ENCODE measurements around the gene FPGS. TPM values are rescaled to one million over a fixed set of nuclear protein-coding genes. Genes with fewer than 3 reads are reported as not detected.
A peak's percentile ranks its signal among the peaks of the same experiment; 100 is the strongest.

Gene FPGS
- total RNA-seq, 2 donors from 2014 or later, result 96.0 to 150 TPM

DNA sequence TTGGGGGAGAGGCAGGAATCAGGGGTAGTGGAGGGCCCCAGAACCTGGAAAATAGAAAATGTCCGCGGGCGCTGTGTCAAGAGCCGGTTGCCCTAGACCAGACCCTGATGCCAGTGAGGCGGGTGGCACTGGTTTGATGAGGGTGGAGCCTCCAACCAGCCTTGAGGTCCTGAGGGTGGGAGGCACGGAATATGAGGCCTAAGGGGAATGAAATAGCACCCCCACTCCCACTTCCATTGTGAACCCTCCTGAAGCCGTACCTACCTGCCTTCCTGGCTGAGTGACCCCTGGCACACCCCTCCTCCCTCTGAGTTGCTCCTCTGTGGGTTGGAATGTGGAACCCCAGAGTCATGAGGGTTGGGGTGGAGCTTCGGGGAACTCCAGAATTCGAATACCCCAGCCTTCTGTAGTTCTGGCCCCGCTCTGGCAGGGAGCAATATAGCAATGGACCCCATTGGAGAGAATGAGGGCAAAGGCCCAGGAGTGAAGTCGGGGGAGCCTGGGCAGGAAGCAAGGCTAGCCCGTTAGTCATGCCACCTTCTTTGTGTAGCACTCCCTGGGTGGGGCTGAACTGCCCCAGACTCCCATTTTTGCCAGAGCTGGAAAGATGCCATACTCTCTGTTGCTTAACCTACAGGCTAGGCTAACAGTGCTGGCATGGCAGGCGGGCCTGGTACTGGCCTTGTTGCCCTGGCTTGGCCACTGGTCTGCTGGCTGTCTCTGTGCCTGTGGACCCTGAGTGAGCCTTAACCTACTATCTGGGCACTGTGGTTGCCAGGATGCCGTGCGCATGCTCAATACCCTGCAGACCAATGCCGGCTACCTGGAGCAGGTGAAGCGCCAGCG, 1.0 kb downstream of the FPGS start:
- peaks cover 6 to 14% of the 10 kb centered on the region in 2 donors for H3K4me1 Mint-ChIP-seq (ENCODE audit: low read depth in 2 of 2)
- ATAC-seq, result no peak
- H3K9me3 Mint-ChIP-seq, result no peaks in the 10 kb centered on the region
- H3K27me3 Mint-ChIP-seq, result no peaks in the 10 kb centered on the region
- H3K4me3 Mint-ChIP-seq, result peak overlapping the region; percentile 95
- H3K36me3 Mint-ChIP-seq, result no peaks in the 10 kb centered on the region
- DNase-seq (ENCODE audit: low spot score), result peak; percentile 60
- peak overlapping the region; percentile 93 to 97 for H3K27ac Mint-ChIP-seq

DNA sequence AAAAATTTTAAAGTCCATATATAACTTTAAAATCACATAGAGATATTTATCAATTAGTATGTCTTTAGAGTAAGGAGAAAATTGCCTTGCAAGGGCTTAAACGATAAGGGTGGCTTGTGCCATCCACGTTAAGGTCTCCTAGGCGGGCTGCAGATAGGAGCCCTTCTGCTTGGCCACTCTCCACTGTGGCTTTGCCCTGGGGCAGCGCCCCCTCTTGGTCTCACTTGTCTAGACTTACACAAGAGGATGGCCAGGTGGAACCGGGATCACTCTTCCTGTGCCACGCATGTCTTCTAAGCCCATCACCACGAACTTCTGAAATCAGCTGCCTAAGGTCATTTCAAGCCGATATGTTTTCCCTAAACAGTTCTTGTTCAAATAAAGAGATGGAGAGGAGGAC, 2.9 kb downstream of the FPGS start:
- Mint-ChIP-seq H3K4me1 (ENCODE audit: low read depth in 2 of 2) (peaks cover 6 to 14% of the 10 kb centered on the region in 2 donors), H3K27me3 (no peaks in the 10 kb centered on the region), H3K27ac (no peak overlapping the region)

DNA sequence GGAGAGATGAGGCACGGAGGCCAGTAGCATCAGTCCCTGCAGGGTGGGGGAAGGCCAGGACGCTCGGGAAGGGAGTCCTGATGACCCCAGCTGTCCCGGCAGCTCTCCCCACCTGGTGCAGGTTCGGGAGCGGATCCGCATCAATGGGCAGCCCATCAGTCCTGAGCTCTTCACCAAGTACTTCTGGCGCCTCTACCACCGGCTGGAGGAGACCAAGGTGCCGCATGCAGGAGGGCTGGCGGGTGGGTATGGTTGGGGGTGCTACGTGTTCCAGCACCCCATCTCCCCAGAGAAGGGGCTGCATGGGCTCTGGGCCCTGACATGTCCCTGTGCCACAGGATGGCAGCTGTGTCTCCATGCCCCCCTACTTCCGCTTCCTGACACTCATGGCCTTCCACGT, 4.2 kb downstream of the FPGS start:
- H3K36me3 Mint-ChIP-seq, result no peaks in the 10 kb centered on the region
- no peaks in the 10 kb centered on the region for H3K27me3 Mint-ChIP-seq
- no peak overlapping the region for H3K4me3 Mint-ChIP-seq
- H3K4me1 Mint-ChIP-seq (ENCODE audit: low read depth in 2 of 2), result peaks cover 6 to 11% of the 10 kb centered on the region in 2 donors
- no peak overlapping the region for H3K27ac Mint-ChIP-seq
- ATAC-seq, result no peak
- DNase-seq (ENCODE audit: low spot score), result peak; percentile 49
- H3K9me3 Mint-ChIP-seq, result no peaks in the 10 kb centered on the region

More for the DNA sequence above, 2.9 kb downstream of the FPGS start:
- DNase-seq (ENCODE audit: low spot score) (peak; percentile 56), ATAC-seq (no peak)
- H3K36me3 Mint-ChIP-seq, result no peaks in the 10 kb centered on the region
- H3K4me3 Mint-ChIP-seq, result no peak overlapping the region
- no peaks in the 10 kb centered on the region for H3K9me3 Mint-ChIP-seq

DNA sequence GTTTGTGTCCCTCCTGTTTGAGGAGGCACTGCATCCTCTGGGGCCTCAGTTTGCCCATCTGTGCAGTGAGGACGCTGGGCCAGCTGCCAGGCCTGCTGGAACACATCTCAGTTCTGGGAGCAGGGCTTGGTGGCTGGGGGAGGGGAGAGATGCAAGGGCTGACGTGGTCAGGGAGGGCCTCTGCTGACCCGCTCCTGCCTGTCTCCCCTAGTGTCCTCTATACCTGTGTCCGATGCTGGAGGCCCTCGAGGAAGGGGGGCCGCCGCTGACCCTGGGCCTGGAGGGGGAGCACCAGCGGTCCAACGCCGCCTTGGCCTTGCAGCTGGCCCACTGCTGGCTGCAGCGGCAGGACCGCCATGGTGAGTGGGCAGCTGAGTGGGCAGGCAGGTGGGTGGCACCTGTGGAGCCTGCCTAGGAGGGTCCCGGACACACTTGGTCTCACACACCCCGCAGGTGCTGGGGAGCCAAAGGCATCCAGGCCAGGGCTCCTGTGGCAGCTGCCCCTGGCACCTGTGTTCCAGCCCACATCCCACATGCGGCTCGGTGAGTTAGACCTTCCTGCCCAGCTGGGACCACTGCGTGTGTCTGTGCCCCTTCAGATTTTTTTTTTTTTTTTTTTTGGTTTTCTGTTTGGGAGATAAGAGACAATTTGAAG, 5.8 kb downstream of the FPGS start:
- no peak overlapping the region for H3K27ac Mint-ChIP-seq
- peaks cover 1 to 8% of the 10 kb centered on the region in 2 donors for H3K4me1 Mint-ChIP-seq (ENCODE audit: low read depth in 2 of 2)
- ATAC-seq (peak in 1 of 2 donors; percentile 4), DNase-seq (ENCODE audit: low spot score) (peak; percentile 54)
- H3K4me3 Mint-ChIP-seq, result no peak overlapping the region
- no peaks in the 10 kb centered on the region for H3K27me3 Mint-ChIP-seq
- no peaks in the 10 kb centered on the region for H3K9me3 Mint-ChIP-seq
- H3K36me3 Mint-ChIP-seq, result no peaks in the 10 kb centered on the region

DNA sequence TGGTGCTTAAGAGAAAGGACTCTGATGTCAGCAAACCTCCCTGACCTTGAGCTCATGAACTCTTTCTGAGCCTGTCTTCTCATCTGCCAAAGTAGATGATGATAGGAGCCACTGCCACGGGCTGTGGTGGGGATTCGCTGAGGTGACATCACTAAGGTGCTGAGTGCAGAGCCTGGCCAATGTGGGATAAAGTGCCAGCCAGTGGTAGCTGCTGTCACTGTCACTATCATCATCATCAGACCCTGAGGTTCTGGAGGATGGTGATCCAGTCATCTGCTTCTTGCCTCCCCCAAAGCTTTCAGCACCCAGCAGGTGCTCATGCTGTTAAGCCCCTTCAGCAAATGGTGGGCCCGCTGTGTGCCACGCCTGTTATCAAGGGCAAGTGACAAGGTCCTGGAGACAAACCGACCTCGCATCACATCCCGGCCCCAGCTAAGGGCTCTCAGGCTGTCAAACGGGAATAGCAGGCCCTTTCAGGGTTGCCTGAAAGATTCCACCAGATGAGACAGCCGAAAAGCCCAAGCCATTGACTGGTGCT, 6.4 kb downstream of the FPGS start:
- H3K27ac Mint-ChIP-seq, result no peak overlapping the region

DNA sequence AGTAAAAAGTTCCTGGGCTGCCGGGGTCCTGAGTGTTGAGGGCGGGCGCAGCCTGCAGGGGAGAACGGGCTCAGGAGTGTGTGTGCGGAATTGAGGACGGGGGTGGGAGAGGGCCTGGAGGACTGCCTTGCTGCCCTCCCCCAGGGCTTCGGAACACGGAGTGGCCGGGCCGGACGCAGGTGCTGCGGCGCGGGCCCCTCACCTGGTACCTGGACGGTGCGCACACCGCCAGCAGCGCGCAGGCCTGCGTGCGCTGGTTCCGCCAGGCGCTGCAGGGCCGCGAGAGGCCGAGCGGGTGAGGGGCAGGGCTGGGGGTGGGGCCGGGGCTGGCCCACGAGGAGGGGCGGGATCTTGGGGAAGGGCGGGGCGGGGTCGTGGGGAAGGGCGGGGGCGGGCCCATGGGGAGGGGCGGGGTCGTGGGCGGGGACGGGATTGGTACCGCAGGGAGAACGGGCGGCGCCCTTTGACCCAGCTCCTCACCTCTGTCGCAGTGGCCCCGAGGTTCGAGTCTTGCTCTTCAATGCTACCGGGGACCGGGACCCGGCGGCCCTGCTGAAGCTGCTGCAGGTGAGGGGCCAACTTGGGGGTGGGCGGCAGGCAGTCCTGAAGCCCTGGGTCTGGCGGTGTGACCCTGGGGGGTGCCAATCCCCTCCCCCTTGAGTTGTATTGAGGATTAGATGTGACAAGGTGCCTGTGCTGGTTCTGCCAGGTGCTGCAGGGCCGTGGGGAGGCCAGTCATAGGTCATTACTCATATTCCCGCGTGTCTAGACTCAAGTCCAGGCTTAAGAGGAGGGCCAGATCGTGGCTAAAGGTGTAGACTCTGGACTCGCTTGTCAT, 7.1 kb downstream of the FPGS start:
- no peaks in the 10 kb centered on the region for H3K27me3 Mint-ChIP-seq
- H3K27ac Mint-ChIP-seq, result no peak overlapping the region
- ATAC-seq (no peak), DNase-seq (ENCODE audit: low spot score) (peak; percentile 51)
- no peaks in the 10 kb centered on the region for H3K9me3 Mint-ChIP-seq
- H3K4me3 Mint-ChIP-seq, result no peak overlapping the region
- peaks cover 0 to 5% of the 10 kb centered on the region in 2 donors for H3K4me1 Mint-ChIP-seq (ENCODE audit: low read depth in 2 of 2)
- H3K36me3 Mint-ChIP-seq, result no peaks in the 10 kb centered on the region

More for the DNA sequence above, 6.4 kb downstream of the FPGS start:
- Mint-ChIP-seq H3K4me1 (ENCODE audit: low read depth in 2 of 2) (peaks cover 0 to 8% of the 10 kb centered on the region in 2 donors), H3K9me3 (no peaks in the 10 kb centered on the region), H3K4me3 (no peak overlapping the region), H3K36me3 (no peaks in the 10 kb centered on the region), H3K27me3 (no peaks in the 10 kb centered on the region)
- ATAC-seq (no peak), DNase-seq (ENCODE audit: low spot score) (no peak)

DNA sequence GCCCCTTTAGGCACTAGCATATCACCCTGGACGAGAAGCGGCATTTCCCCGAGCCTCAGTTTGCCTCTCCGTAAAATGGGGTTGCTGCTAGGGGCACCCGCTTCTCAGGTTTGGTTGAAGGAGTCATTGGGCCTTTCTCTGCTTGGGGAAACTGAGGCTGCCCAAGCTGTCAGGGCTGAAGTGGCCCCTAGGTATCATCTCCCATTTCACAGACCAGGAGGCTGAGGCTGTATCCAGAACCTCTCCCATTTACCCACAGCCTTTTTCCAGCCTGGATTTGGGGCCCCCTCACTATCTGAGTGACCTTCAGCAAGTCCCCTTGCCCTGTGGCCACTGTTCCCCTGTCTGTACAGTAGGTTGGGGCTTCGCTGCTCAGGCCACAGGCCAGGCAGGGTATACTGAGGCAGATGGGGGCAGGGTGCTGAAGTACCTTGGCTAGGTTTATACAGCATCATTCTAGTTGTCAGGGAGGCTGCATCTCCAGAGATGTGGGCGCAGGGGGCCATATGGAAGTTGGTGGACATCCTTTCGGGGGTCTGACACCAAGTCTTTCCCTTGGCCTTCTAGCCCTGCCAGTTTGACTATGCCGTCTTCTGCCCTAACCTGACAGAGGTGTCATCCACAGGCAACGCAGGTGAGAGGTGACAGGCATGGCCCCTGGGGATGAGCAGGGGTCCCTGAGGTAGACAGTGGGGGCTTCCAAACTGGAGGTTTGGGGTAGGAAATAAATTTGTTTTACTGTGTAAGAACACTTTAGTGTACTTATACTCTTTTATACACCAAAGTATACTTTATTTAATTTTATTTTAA, 7.9 kb downstream of the FPGS start:
- Mint-ChIP-seq H3K36me3 (no peaks in the 10 kb centered on the region), H3K27ac (no peak overlapping the region)
- no peak for ATAC-seq

DNA sequence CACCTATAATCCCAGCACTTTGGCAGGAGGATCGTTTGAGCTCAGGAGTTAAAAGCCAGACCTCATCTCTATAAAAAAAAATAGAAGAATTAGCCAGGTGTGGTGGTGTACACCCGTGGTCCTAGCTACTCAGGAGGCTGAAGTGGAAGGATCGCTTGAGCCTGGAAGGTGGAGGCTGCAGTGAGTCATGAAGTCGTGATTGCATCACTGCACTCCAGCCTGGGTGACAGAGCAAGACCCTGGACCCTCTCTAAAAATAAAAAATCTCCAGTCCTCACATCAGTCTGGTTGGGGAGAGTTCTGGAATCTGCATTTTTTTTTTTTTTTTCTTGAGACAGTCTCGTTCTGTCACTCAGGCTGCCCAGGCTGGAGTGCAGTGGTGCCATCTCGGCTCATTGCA, 9.3 kb downstream of the FPGS start:
- Mint-ChIP-seq H3K4me3 (no peak overlapping the region), H3K27me3 (no peaks in the 10 kb centered on the region), H3K27ac (no peak overlapping the region), H3K36me3 (no peaks in the 10 kb centered on the region), H3K4me1 (ENCODE audit: low read depth in 2 of 2) (peaks cover 0 to 2% of the 10 kb centered on the region in 2 donors), H3K9me3 (no peaks in the 10 kb centered on the region)
- DNase-seq (ENCODE audit: low spot score) (no peak), ATAC-seq (no peak)

More for the DNA sequence above, 7.9 kb downstream of the FPGS start:
- H3K4me3 Mint-ChIP-seq, result no peak overlapping the region
- peak; percentile 42 for DNase-seq (ENCODE audit: low spot score)
- no peaks in the 10 kb centered on the region for H3K27me3 Mint-ChIP-seq
- H3K9me3 Mint-ChIP-seq, result no peaks in the 10 kb centered on the region
- H3K4me1 Mint-ChIP-seq (ENCODE audit: low read depth in 2 of 2), result peaks cover 0 to 5% of the 10 kb centered on the region in 2 donors

DNA sequence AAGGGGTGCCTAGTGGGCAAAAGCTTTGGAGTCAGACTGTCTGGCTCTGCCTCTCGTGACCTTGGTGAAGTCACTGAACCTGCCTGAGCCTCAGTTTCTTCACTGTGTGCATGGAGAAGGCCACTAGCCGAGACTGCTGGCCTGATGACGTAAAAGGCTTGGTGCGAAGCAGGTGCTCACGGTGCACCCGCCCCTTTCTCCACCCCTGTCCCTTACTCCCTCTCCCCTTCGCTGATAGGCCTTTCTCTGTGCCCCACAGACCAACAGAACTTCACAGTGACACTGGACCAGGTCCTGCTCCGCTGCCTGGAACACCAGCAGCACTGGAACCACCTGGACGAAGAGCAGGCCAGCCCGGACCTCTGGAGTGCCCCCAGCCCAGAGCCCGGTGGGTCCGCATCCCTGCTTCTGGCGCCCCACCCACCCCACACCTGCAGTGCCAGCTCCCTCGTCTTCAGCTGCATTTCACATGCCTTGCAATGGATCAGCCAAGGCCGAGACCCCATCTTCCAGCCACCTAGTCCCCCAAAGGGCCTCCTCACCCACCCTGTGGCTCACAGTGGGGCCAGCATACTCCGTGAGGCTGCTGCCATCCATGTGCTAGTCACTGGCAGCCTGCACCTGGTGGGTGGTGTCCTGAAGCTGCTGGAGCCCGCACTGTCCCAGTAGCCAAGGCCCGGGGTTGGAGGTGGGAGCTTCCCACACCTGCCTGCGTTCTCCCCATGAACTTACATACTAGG, 10.4 kb downstream of the FPGS start:
- Mint-ChIP-seq H3K36me3 (no peaks in the 10 kb centered on the region), H3K27me3 (no peaks in the 10 kb centered on the region), H3K9me3 (no peaks in the 10 kb centered on the region), H3K4me1 (ENCODE audit: low read depth in 2 of 2) (no peaks in the 10 kb centered on the region), H3K4me3 (no peak overlapping the region), H3K27ac (no peak overlapping the region)
- DNase-seq (ENCODE audit: low spot score), result peak; percentile 53
- ATAC-seq, result no peak

DNA sequence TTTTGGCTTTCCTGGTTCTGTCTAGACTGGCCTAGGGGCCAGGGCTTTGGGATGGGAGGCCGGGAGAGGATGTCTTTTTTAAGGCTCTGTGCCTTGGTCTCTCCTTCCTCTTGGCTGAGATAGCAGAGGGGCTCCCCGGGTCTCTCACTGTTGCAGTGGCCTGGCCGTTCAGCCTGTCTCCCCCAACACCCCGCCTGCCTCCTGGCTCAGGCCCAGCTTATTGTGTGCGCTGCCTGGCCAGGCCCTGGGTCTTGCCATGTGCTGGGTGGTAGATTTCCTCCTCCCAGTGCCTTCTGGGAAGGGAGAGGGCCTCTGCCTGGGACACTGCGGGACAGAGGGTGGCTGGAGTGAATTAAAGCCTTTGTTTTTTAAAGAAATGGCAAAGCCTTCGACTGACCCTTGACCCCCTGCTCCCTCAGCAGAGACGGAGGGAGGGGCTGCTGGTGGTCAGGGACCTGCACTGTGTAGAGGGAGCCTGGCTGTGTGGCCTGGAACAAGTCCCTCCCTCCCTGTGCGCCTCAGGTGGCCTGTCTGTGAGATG, 11.1 kb downstream of the FPGS start:
- no peaks in the 10 kb centered on the region for H3K36me3 Mint-ChIP-seq
- H3K4me1 Mint-ChIP-seq (ENCODE audit: low read depth in 2 of 2), result no peaks in the 10 kb centered on the region
- ATAC-seq, result no peak
- DNase-seq (ENCODE audit: low spot score), result peak; percentile 34
- no peaks in the 10 kb centered on the region for H3K27me3 Mint-ChIP-seq
- no peak overlapping the region for H3K4me3 Mint-ChIP-seq
- no peak overlapping the region for H3K27ac Mint-ChIP-seq
- H3K9me3 Mint-ChIP-seq, result no peaks in the 10 kb centered on the region

DNA sequence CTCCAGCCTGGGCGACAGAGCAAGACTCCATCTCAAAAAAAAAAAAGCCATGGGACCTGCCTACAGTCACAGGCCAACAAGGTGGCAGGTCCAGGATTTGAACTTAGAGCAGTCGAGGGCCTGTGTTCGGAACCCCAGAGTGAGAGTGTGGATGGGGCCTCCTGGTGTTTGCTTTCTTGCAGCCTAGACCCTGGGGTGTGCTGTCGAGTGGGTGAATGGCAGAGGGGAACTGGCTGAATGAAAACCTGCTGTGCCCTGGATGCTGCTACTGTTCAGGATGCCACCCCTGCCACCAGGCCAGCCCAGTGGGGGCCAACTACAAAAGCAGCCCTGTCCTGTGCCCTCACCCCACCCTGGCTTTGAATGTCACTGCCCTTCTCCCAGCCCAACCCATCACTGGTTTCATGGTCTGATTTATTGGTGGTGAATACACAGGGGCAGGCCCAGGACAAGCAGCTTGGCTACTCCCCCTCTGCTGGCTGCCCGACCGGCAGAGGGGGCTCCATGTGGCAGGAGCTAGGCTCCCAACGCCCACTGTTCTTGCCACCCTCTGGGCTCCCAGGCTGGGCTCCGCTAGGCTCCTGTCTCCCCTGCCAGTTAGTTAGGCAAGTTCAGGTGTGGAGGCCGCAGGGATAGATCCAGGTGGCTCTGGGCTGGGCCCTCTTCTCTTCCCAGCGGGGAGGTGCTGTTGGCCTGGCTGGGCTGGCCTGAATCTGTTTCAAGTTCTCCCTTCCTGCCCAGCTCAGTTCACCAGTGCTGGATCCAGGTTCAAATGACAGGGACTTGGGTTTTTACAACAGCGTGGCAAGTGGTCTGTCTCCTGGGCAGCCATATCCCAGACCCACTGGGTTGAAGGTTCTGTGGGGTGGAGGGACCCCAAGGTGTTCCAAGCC, 12.2 kb downstream of the FPGS start:
- Mint-ChIP-seq H3K27ac (no peak overlapping the region), H3K36me3 (no peaks in the 10 kb centered on the region), H3K9me3 (no peaks in the 10 kb centered on the region)

More for the DNA sequence above, 12.2 kb downstream of the FPGS start:
- ATAC-seq (no peak), DNase-seq (ENCODE audit: low spot score) (peak; percentile 10)
- no peaks in the 10 kb centered on the region for H3K4me1 Mint-ChIP-seq (ENCODE audit: low read depth in 2 of 2)
- H3K27me3 Mint-ChIP-seq, result no peaks in the 10 kb centered on the region
- H3K4me3 Mint-ChIP-seq, result no peak overlapping the region
